ENCODE results near the gene INPP5D.
"Not testable (repeated sequence)": the region's sequence is repeated elsewhere in the genome, so short reads cannot be mapped to it uniquely, and the experiment has no call there.

INPP5D gene

DNA sequence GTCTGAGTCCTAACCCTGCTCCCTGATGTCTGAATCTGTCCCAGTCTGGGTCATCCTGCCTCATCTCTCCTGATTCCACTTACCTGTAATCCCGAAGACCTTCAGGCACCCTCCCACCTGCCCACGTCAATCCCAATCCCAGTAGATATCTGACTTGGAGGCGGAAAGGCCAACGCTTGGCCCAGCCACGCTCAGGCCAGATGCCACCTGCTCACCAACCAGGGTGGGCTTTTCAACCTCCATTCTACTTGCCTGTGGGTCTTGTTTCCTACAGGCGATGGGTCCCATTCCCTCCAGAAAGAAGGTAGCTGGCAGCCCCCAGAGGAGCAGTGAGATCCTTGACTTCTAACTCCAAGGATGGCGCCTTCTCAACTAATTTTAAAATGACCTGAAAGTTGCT lies 59.7 kb downstream of the INPP5D start:
- DNase-seq = no peak

DNA sequence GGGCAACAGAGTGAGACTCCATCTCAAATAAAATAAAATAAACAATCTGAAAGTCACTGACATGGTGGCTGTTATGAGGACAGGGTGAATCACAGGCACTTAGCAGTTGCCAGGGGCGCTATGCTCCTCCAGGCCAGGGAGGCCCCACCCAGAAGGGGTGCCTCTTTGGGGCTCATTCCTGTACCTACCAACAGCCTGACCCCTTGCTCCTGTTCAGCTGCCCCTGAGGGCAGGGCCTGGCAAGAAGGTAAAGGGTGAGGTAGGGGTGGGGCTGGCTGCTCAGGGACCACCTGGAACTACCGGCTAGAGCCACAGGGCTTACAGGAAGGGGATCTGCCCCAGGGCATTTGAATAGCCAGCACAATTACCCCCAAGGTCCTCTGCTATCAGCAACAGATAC lies 60.3 kb downstream of the INPP5D start:
- no peak for DNase-seq

DNA sequence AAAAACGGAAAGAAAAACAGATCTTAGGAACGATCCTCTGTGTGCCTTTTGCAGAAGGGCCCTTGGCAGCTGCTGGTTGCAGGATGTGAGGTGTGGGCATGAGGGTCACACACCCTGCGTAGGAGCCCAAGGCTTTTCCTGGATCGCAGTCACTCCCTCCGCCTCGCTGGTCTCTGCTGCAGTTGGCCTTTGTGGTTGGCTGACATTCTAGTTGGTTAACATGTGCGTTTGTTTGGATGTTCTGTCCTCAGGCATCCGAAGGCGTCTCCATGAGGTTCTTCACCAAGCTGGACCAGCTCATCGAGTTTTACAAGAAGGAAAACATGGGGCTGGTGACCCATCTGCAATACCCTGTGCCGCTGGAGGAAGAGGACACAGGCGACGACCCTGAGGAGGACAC lies 61.7 kb downstream of the INPP5D start:
- DNase-seq = no peak

DNA sequence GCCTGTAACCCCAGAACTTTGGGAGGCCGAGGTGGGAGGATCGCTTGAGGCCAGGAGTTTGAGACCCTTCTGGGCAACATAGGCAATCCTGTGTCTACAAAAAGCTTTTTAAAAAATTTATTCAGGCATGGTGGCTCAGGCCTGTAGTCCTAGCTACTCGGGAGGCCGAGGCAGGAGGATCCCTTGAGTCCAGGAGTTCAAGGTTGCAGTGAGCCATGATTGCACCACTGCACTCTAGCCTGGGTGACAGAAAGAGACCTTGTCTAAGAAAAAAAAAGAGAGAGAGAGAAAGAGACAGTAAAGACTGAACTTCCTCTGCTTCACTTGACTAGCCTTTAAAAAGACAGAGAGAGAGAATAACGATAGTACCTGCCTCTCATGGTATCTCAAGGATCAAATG lies 62.4 kb downstream of the INPP5D start:
- DNase-seq = no peak

DNA sequence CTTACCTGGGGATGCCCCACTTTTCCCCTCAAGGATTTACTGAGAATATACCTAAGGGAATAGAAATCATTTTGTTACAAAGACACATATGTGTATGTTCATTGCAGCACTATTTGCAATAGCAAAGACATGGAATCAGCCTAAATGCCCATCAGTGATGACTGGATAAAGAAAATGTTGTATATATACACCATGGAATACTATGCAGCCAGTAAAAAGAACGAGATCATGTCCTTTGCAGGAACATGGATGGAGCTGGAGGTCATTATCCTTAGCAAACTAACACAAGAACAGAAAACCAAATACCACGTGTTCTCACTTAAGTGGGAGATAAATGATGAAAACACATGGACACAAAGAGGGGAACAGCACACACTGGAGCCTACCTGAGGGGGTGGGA lies 63.4 kb downstream of the INPP5D start:
- DNase-seq = not testable (repeated sequence)

DNA sequence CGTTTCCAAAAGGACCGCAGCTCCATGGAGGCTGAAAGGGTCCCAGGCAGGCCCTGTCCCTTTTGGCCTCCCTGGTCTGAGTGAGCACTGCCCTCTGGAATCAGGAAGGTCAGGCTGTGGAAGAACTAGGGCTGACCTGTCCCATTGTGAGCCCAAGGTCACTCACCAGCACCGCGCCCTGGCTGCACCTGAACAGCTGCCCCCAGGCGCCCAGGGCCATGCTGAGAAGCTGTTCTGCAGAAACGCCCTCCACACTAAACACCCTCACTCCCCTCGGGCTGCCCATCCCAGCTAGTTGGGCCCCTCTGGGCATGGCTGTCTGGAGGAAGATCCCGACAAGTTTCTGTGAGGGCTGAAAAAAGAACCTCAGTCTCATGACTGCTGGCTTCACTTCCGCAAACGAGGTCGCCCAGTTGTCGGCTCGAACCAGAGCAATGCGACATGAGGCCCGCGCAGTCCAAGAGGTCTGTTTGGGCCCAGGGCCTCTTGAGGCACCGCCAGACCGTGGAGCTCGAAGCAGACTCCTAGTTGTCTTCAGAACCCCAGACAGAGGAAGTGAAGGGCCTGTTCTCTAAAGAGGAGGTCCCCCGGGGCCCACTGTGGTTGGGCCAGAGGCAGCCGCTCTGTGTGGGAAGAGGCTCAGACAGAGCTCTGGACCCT lies 64.4 kb downstream of the INPP5D start:
- no peak for DNase-seq

DNA sequence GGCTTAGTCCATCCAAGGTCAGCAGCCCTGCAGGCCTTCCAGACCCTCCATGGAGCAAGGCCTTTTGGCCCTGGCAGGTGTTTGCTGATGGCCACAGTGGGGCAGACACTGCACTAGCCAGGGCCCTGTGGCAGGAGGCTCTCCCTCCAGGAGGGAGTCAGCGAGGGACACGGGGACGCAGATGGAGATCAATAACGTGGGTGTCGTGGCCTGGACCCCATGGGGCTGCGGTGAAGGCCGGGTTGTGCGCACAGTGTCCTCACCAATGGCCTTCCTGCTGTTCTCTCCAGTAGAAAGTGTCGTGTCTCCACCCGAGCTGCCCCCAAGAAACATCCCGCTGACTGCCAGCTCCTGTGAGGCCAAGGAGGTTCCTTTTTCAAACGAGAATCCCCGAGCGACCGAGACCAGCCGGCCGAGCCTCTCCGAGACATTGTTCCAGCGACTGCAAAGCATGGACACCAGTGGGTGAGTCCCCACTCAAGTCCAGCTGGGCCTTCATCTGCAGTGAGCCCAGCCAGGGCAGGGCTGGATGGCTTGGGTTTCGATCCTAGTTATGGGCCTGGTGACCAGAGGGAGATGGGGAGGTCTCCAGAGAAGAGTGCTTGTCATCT lies 65.4 kb downstream of the INPP5D start:
- no peak for DNase-seq

DNA sequence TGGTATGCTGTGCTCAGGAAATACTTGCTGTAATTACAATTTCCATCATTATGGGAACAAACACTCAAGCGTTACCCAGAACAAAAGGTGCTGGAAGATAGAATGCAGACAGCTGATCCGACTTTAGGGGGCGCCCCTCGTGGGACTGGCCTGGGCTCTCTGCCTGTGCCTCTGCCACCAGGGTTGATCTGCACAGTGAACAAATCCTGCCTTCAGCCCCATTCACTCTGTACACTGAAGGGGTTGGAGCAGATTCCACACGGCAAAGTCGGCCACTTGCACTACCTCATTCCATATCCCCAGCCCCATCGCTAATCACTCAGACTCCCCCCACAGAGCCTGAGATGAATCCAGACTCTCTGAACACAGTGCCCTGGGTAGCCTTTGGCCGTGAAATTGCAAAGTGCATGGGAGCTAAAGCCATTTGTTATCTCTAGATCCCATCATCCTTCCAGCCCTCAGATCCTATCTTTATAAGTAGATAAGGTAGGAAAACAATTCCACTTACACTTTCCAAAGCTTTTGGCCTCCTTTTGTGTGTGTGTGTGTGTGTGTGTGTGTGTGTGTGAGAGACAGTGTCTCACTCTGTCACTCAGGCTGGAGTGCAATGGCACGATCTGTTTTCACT lies 69.3 kb downstream of the INPP5D start:
- no peak for DNase-seq

DNA sequence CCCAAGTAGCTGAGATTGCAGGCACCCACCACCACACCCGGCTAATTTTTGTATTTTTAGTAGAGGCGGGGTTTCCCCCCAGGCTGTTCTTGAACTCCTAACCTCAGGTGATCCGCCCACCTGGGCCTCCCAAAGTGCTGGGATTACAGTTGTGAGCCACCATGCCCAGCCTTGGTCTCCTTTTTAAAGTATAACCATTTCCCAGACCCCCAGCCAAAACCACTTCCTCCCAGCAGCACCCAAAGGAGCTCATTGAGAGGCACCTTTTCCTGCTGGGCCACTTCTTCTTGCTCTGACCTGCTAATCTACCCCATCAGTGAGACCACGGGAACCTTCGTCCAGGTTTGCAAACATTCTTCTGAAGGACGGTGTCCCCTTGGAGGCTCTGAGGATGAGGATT lies 69.9 kb downstream of the INPP5D start:
- no peak for DNase-seq

DNA sequence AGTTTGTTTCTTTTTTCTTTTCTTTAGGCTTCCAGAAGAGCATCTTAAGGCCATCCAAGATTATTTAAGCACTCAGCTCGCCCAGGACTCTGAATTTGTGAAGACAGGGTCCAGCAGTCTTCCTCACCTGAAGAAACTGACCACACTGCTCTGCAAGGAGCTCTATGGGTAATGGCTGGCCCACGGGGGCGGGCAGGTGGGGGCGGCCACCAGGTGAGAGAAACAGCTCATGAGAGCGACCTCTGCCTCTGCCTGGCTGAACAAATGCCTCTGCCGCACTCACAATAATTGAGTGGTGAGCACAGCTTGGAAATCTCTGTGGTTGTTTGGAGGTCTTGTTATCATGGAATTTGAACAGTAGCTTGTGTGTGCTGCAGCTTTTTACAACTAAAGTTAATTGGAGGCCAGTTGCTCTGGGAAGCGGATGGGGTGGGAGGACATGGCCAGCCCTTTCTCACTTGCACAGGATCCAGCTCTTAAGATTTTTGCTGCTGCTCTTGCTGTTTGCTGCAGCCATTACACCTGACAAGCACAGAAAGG lies 70.4 kb downstream of the INPP5D start:
- DNase-seq = no peak

DNA sequence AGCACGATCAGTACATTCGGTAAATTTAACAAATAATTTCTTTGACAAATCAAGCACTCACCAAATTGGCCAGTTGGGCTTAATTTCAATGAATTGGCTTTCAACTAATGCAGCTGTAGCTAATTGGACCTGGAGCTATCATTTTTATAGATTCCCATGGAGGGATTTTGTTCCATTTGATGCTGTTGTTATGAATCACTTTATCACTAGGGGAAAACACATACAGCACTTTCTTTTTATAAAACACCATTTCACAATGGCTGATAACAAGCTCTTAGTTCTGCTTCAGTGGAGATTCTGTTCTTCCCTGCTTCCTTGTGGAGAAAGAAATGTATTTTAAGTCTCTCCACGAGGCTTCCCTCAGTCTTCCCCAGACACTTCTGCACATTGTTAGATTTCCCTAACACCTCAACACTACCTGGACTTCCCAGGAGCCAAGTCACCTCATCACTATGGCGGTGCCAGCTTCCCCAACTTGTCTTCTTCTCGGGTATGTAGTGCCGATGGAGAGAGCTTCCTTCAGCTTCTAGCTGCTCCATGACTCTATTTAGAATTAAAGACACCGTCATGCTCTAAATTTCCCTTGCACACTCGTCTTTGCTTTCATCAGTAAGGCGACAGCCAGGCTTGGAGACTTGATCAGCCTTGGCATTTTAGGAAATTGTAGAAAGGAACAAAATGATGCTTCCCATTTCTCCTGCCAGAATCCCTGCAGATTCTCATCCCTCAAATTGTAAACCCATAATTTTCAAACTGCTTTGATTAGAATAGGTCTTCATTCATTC lies 72.0 kb downstream of the INPP5D start:
- no peak for DNase-seq

DNA sequence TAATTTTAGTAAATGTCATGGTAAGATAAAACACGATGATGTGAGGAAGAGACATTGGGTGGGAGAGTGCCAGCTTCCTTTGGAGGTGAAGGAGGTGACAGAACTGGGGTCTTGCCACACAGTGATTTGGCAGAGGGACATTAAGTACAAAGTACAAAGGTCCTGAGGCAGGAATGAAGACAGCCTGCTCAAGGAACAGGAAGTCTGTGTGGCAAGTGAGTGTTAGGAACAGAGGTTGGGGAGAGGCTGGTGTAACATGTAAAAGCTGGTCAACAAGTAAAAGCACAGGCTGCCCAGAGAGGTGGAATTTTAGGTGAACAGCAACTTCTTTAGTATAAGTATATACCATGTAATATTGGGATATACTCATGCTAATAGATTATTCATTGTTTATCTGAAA lies 73.1 kb downstream of the INPP5D start:
- no peak for DNase-seq

DNA sequence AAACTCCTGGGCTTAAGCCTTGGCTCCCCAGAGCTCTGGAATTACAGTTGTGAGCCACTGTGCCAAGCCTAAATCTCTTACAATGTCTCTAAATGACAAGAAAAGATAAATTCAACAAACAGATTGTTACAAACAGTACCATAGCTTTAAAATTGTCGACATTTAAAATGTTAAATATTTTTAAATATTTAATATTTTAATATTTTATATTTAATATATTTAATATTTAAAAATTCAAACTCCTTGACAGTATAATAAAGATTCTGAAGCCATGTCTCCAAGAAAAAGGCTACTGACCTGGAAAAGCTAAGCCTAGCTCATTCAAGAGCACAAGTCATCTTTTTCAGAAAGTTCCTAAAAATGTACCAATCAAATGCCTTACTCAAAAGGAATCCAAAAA lies 75.3 kb downstream of the INPP5D start:
- DNase-seq = no peak

DNA sequence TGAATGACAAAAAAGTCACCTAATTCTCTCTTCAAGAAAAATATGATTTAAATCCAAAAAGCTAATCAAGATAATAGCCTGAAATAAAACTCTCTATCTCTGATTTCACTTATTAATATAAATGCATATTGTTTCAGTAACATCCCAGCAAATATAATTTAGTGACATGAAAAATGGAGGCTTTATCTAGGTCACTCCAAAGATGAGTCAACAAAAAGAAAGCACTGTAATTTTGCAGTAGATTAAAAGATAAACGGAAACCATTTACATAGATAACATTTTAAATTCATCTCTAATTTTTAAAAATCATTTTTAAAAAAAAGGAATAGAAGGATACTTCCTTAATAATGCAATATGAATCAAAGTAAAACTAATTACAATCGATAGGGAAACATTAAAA lies 76.9 kb downstream of the INPP5D start:
- DNase-seq = no peak

DNA sequence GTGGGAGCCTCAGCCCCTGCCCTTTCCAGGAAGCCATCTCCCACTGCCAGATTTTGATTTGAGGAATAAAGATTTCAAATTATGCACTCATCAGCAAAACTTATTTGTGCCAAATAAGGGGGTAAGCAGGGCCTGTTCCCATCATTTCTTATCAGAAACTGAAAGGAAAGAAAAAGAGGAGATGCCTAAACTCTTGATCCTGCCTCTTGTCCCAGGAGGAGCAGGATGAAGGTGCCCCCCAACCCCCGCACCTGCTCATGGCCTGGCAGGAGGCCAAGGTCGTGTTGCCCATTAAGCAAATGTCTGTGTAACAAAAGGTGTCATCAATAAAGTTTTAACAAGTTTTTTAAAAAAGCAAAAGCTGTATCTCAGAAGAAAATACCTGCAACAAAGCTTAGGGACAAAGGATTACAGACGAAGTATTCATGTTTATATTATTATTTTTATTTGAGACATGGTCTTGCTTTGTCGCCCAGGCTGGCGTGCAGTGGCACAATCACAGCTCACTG lies 80.0 kb downstream of the INPP5D start:
- DNase-seq = no peak

DNA sequence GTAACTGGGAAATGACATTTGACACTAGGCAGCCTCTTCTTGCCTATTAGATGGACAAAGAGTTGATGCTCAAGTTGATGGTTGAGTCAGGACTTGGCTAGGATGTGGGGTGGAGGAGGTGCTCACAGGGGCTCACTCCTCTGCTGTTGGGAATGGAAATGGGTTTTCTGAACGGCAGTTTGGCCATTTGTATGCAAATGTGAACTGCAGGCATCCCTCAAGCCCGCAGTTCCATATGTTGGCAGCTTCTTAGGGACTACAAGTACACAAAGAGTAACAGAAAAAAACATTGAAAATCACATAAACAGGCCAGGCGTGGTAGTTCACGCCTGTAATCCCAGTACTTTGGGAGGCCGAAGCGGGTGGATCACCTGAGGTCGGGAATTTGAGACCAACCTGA lies 80.8 kb downstream of the INPP5D start:
- DNase-seq = no peak

DNA sequence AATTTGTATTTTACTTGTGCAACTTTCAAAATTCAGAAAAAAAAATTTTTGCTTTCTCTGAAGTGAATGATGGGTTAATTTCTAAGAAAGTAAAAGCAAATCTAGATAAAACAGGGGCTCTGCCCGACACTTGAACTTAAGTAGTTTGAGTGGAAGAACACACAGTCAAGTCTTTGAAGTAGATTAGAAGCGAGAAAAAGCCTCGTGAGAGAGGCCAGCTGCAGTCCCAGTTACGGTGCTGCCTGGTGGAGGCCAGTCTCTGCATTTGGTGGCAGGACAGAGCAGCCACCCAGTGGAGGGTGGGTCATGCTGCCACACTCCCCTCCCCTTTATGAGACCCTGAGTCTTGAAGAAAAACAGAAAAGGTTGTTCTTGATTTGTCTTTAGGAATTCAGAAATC lies 81.8 kb downstream of the INPP5D start:
- no peak for DNase-seq

DNA sequence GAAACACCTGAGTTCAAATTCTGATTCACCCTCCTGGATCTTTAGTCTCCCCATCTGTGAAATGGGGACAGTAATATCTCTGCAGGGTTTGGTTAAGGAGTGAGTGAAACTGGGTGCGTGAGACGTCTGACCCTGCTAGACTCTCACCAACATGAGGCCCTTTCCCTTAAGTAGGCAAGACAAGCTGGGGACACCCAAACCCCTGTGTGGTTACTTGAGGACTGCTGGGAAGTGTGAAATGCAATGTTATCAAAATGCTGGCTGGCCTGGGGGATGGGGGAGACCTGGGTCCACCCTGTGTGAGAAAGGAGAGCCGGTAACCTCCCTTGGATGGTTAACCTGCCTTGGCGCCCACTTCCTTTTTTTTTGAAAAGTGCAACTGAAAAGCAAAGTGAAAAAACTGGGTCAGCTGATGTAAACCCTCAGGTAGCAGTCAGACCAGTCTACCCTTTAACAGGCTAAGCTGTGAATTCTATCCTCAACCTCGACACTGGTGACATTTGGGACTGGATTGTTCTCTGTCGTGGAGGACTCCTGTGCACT lies 82.3 kb downstream of the INPP5D start:
- no peak for DNase-seq

DNA sequence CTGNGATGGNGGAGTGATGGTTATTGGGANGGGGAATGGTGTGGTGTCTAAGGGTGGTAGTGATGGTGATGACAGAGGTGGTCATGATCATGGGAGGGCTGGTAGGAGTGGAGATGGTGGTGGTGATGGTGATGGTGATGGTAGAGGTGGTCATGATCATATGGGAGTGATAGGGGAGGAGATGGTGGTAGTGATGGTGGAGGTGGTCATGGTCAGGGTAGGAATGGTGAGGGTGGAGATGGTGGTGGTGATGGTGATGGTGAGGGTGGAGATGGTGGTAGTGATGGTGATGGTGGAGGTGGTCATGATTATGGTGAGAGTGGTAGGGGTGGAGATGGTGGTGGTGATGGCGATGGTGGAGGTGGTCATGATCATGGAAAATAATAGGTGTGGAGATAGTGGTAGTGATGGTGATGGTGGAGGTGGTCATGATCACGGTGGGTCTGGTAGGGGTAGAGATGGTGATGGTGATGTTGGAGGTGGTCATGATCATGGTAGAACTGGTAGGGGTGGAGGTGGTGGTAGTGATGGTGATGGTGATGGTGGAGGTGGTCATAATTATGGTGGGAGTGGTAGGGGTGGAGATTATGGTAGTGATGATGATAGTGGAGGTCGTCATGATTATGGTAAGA lies 83.7 kb downstream of the INPP5D start:
- no peak for DNase-seq

DNA sequence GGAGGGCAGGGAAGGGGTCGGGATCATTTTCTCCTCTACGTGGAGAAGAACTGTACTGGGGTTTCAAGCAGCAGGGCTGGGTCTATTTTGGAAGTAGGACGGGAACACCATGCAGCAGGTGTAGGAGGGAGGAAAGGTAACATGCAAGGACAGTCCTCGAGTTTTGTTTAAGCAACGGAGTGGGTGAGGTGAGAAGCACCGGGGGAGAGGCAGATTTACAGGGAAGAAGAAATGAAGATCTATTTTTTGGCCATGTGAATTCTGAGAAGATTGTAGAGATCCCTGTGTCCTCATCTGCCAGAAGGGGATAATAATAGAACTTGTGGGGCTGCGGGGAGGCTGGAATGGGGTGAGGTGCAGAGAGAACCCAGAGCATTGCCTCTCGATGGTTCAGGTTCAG lies 85.6 kb downstream of the INPP5D start:
- DNase-seq = no peak

DNA sequence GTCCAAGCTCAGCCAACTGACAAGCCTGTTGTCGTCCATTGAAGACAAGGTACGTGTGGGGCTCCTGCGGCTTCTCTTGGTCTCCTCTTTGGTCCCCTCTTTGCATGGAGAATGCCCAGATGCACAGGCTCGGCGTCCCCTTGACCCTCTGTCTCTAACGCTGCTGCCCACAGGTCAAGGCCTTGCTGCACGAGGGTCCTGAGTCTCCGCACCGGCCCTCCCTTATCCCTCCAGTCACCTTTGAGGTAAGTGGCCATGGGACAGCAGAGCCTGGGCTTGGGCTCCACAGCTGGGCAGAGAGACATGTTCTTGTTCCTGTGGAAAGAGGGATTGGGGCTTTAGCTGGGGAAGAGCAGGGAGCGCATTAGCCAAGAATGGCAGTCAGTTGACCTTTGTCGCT lies 86.1 kb downstream of the INPP5D start:
- no peak for DNase-seq

DNA sequence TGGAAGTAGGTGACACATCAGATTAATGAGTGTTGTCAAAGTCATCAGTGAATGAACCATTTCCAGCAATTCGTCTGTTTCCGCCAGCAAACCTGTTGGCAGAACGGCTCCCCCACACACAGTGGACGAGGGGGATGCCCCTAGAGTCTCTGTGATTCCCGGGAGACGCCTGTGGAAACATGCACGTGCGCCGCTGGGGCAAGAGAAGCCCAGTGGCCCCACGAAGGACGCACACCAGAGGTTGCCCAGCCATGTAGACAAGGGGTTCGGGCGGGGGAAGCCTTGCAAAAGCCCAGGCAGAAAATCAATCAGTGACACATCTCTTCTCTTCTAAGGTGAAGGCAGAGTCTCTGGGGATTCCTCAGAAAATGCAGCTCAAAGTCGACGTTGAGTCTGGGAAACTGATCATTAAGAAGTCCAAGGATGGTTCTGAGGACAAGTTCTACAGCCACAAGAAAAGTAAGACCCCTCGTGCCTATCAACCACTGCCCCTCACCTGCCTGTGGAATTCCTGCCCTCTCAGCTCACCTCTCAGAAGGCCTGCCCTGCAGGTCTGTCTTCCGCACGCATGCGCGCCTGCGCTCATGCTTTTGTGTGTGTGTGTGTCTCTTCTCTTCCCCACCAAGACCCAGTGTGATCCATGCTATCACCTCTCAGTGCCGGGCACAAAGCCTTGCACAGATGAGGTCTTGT lies 87.1 kb downstream of the INPP5D start:
- DNase-seq = no peak

Measured in NCI-H2029 treated with DMSO at 0.1 percent for 48 hours (cell line).